RWPE2 (cell line): ENCODE data around the gene SPACA7.
A peak's percentile ranks its signal among the peaks of the same experiment; 100 is the strongest.
"Not testable (repeated sequence)": the region's sequence is repeated elsewhere in the genome, so short reads cannot be mapped to it uniquely, and the experiment has no call there.

Source experiments
- ATAC-seq: fragments of 200-7000 bp; cut with Tn5 transposase; 3 replicates; pipeline ENCODE4 v1.9.1; 2021; ENCODE audit warnings: low read depth
- DNase-seq: peaks from one replicate; pipeline ENCODE4 v3.0.0-alpha.2; 2020; ENCODE audit warnings: low spot score
- H3K27ac ChIP-seq: fragments of 450-650 bp; 2 replicates; pipeline ENCODE4 v1.5.1; 2017; ENCODE audit warnings: mild to moderate bottlenecking; ENCODE audit not compliant: poor library complexity, severe bottlenecking
- H3K27me3 ChIP-seq: fragments of 250-450 bp; sonication (Bioruptor Pico); 2 replicates; pipeline ENCODE4 v1.5.1; 2021; ENCODE audit warnings: mild to moderate bottlenecking, moderate library complexity; ENCODE audit not compliant: insufficient read depth, poor library complexity, severe bottlenecking
- H3K36me3 ChIP-seq: fragments of 250-450 bp; sonication (Bioruptor Pico); 2 replicates; pipeline ENCODE4 v1.5.1; 2020; ENCODE audit warnings: low read depth, mild to moderate bottlenecking, moderate library complexity
- H3K4me1 ChIP-seq: fragments of 250-450 bp; sonication (Bioruptor Pico); 2 replicates; pipeline ENCODE4 v1.5.1; 2021; ENCODE audit warnings: mild to moderate bottlenecking, moderate library complexity; ENCODE audit not compliant: insufficient read depth, poor library complexity, severe bottlenecking
- H3K4me3 ChIP-seq: fragments of 250-450 bp; sonication (Bioruptor Pico); 2 replicates; pipeline ENCODE4 v1.5.1; 2021; ENCODE audit warnings: mild to moderate bottlenecking, moderate library complexity; ENCODE audit not compliant: severe bottlenecking
- H3K9me3 ChIP-seq: fragments of 250-450 bp; sonication (Bioruptor Pico); 2 replicates; pipeline ENCODE4 v1.5.1; 2021; ENCODE audit warnings: mild to moderate bottlenecking, moderate library complexity; ENCODE audit not compliant: severe bottlenecking
- TF ChIP-seq, protein P1 (sequence below): fragments of 450-650 bp; IDR thresholded peaks from one replicate; pipeline ENCODE4 v1.5.1; 2017; ENCODE audit warnings: mild to moderate bottlenecking, moderate library complexity; ENCODE audit not compliant: poor library complexity, severe bottlenecking

SPACA7 gene

DNA sequence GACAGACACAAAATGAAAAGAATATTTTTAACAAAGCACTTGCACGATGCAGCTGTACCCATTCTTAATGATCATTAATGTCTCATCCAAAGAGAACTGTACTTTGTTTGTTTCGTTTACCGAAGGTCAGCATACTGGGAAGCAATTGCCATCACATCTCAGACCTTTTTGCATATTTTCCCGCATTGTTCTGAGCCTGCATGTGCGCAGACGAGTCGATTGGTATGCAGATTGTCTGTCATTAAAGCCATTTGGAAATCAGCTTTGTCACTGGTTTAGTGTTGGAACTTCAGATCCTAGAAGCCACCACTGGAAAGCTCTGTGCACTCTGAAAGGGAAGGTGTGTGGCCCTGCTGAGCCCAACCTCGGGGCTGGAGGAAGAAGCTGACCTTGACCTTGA lies 15.6 kb downstream of the SPACA7 start:
- no peaks in the 10 kb centered on the region for H3K9me3 ChIP-seq
- ATAC-seq (no peak), DNase-seq (no peak)

DNA sequence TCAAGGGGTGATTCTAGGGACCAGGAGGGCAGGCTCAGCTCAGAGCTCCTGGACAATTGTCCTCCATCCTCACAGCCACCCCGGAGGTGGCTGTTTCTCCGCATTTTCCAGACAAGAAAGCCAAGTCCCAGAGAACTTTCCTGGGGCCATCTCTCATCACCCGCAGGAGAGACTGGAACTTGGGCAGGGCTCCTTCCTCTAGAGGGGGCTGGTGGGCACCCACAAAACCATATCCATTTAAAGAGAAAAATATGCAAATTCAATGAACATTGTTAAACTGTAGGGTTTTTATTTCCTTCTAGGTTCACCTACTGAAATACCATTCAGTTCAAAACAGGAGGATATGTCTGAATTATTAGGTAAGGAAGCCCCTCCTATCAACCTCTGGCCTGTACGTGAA lies 16.6 kb downstream of the SPACA7 start:
- no peak overlapping the region for H3K27ac ChIP-seq
- TF ChIP-seq, protein P1, sequence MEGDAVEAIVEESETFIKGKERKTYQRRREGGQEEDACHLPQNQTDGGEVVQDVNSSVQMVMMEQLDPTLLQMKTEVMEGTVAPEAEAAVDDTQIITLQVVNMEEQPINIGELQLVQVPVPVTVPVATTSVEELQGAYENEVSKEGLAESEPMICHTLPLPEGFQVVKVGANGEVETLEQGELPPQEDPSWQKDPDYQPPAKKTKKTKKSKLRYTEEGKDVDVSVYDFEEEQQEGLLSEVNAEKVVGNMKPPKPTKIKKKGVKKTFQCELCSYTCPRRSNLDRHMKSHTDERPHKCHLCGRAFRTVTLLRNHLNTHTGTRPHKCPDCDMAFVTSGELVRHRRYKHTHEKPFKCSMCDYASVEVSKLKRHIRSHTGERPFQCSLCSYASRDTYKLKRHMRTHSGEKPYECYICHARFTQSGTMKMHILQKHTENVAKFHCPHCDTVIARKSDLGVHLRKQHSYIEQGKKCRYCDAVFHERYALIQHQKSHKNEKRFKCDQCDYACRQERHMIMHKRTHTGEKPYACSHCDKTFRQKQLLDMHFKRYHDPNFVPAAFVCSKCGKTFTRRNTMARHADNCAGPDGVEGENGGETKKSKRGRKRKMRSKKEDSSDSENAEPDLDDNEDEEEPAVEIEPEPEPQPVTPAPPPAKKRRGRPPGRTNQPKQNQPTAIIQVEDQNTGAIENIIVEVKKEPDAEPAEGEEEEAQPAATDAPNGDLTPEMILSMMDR, result no peak
- DNase-seq (no peak), ATAC-seq (no peak)
- H3K4me3 ChIP-seq, result no peak overlapping the region
- no peaks in the 10 kb centered on the region for H3K9me3 ChIP-seq
- no peaks in the 10 kb centered on the region for H3K27me3 ChIP-seq
- no peaks in the 10 kb centered on the region for H3K4me1 ChIP-seq
- H3K36me3 ChIP-seq, result no peaks in the 10 kb centered on the region

More for the DNA sequence above, 15.6 kb downstream of the SPACA7 start:
- H3K4me3 ChIP-seq, result no peak overlapping the region
- TF ChIP-seq, protein P1, result no peak
- no peak overlapping the region for H3K27ac ChIP-seq
- no peaks in the 10 kb centered on the region for H3K4me1 ChIP-seq
- no peaks in the 10 kb centered on the region for H3K27me3 ChIP-seq
- no peaks in the 10 kb centered on the region for H3K36me3 ChIP-seq

DNA sequence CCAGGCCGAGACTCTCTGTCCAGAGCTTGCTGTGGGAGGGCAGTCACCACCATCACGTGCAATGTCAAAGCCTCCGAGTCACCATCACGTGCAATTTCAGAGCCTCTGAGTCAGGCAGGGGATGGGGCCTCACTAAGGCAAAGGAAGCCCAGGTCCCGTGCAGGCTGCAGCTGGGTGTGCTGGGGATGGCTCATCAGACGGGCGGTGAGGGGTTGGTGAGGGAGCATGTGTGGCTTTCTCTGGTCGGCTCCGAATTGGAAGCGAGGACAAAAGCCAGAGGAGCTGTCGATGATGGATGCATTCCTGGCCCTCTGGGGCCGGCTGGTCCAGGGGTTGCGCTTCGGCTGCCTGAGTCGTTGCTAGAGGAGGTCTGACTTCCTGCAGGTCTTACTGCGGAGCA lies 18.9 kb downstream of the SPACA7 start:
- H3K4me1 ChIP-seq, DNase-seq, H3K4me3 ChIP-seq, H3K36me3 ChIP-seq, H3K27me3 ChIP-seq, H3K27ac ChIP-seq, H3K9me3 ChIP-seq: not testable (repeated sequence)
- ATAC-seq, result peak; percentile 71

DNA sequence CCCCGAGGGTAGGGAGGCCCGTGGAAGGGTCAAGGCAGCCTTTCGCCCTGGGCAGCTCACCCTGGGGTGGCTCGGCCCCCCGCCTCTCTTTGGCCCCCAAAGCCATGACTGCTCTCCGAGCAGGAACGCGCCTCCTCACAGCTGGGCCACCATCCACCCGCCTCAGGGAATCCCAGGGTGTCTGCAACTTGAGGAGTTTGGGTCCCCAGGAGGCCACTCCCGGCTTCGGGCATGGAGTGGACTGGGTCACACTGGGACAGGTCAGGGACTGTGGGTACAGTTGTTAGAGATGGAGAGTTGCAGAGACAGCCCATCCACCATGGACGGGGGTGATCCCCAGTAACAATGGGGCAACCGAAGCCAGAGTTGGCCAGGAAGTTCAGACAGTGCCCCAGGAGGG lies 19.8 kb downstream of the SPACA7 start:
- not testable (repeated sequence) for H3K27me3 ChIP-seq, ATAC-seq, H3K4me3 ChIP-seq, H3K4me1 ChIP-seq, DNase-seq, H3K27ac ChIP-seq, H3K36me3 ChIP-seq, H3K9me3 ChIP-seq

DNA sequence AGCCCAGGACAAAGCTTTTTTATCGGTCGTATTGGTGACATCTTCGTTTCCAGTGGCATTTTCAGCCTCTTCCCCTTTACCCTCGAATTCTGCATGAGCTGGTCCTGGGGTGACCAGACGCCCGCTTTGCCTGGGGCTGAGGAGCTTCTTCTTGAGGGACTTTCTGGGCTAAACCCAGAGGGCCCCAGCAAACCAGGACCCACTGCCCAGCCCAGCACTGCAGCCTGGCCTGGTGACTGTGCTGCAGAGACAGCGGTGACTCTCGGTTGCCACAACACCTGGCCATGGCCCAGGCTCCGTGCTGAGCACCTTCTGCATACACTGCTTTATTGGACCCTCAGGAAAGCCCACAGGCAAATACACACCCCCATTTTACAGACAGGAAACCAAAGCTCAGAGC lies 21.0 kb downstream of the SPACA7 start:
- Histone ChIP-seq H3K4me1 (no peaks in the 10 kb centered on the region), H3K27ac (no peak overlapping the region), H3K9me3 (no peaks in the 10 kb centered on the region), H3K4me3 (no peak overlapping the region), H3K36me3 (no peaks in the 10 kb centered on the region), H3K27me3 (no peaks in the 10 kb centered on the region)
- no peak for DNase-seq
- ATAC-seq, result no peak
- TF ChIP-seq, protein P1, result no peak

DNA sequence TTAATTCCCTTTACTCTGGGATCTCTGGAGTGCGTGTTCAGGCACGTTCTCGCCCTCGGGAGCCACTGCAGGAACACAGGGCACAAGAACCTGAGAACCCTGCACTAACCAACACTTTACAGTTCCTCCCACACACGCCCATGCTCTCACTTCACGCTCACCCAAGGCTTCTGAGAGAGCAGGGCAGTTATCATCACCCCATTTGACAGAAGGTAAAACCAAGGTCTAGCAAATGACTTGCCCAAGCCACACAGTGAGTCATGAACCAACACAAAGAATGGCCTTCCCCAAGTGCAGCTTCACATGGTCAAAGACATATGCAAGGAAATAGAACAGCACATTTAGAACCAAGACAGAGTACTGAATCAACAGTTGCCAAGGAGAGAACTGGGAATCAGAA lies 22.2 kb downstream of the SPACA7 start:
- H3K27me3 ChIP-seq, H3K4me1 ChIP-seq, H3K27ac ChIP-seq, H3K9me3 ChIP-seq, H3K36me3 ChIP-seq, DNase-seq, H3K4me3 ChIP-seq: not testable (repeated sequence)
- ATAC-seq, result peak; percentile 54; the same call in 2 of the 3 replicates

DNA sequence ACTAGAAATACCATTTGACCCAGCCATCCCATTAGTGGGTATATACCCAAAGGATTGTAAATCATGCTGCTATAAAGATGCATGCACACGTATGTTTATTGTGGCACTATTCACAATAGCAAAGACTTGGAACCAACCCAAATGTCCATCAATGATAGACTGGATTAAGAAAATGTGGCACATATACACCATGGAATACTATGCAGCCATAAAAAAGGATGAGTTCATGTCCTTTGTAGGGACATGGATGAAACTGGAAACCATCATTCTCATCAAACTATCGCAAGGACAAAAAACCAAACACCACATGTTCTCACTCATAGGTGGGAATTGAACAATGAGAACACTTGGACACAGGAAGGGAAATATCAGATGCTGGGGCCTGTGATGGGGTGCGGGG lies 33.7 kb downstream of the SPACA7 start:
- not testable (repeated sequence) for DNase-seq, ATAC-seq, H3K9me3 ChIP-seq, H3K36me3 ChIP-seq, H3K27me3 ChIP-seq, H3K27ac ChIP-seq, H3K4me3 ChIP-seq, H3K4me1 ChIP-seq
